Lower leg skin (tissue), 4 donors: ENCODE results near the gene CAMK2N1. TPM values are rescaled to one million over a fixed set of nuclear protein-coding genes. Genes with fewer than 3 reads are reported as not detected.
"Not testable (repeated sequence)": the region's sequence is repeated elsewhere in the genome, so short reads cannot be mapped to it uniquely, and the experiment has no call there.

ENCODE experiments used
- DNase-seq, 2 donors: peaks; one replicate each; pipeline ENCODE4 v3.0.0-alpha.2; 2019; ENCODE audit warnings: low spot score in 2 of 2
- H3K4me3 ChIP-seq: fragments of 200-600 bp; sonication (generic); 2 replicates; pipeline ENCODE4 v1.5.1; 2017; ENCODE audit warnings: mild to moderate bottlenecking, low read depth; ENCODE audit not compliant: poor library complexity, severe bottlenecking
- CTCF ChIP-seq, 3 donors: fragments of 450-650 bp; IDR thresholded peaks; one replicate each; pipeline ENCODE4 v1.5.1; 2016; ENCODE audit warnings: antibody characterized with exemption in 3 of 3, mild to moderate bottlenecking in 3 of 3, moderate library complexity in 2 of 3
- POLR2A ChIP-seq, 2 donors: fragments of 450-650 bp; IDR thresholded peaks; one replicate each; pipeline ENCODE4 v1.6.1; 2016 to 2017; ENCODE audit warnings: antibody characterized with exemption in 2 of 2, mild to moderate bottlenecking in 1 of 2, moderate library complexity in 1 of 2
- WGBS, 2 donors: methylation state at CpG; one replicate each; pipeline ENCODE4 v1.1.5; 2018; 5-methylcytosine and 5-hydroxymethylcytosine counted together
- intact Hi-C: fragments of 100-400 bp; cut with DNase I; formaldehyde crosslinking; loops from one replicate; pipeline ENCODE4 v1.15.0; 2023; ENCODE audit warnings: low total_unique reads
- total RNA-seq, 4 donors: library from RNA; depleted of rRNA; stranded (reverse); fragments of >200 nt; gene quantifications; one replicate each; pipeline ENCODE4 v1.1.0, GENCODE V29; 2016

The CAMK2N1 gene
- total RNA-seq, 4 donors from 2014 or later: 3.8 to 13.3 (median 8.4) TPM

GRCh38 chr1:20499718-20500117, 13.7 kb upstream of the CAMK2N1 start:
- no peak for TF ChIP-seq POLR2A (IDR thresholded peaks at IDR 0.05)
- no peak for DNase-seq
- no peak overlapping the region for H3K4me3 ChIP-seq
- 85 to 88% methylated on average over 14 of the region's 14 CpGs for WGBS, 2 donors
- intact Hi-C loops: loop anchor here (10.0 kb wide), 1 partner anchor 585 kb away; no protein-coding TSS in a partner anchor

GRCh38 chr1:20499105-20499504, 13.1 kb upstream of the CAMK2N1 start:
- TF ChIP-seq POLR2A (IDR thresholded peaks at IDR 0.05) (no peak), CTCF (IDR thresholded peaks at IDR 0.05) (no peak)
- DNase-seq: no peak
- WGBS, 2 donors: 88 to 93% methylated on average over 5 of the region's 5 CpGs
- no peak overlapping the region for H3K4me3 ChIP-seq
- intact Hi-C loops: loop anchor here (10.0 kb wide), 1 partner anchor 584 kb away; no protein-coding TSS in a partner anchor

GRCh38 chr1:20498116-20498515, 12.1 kb upstream of the CAMK2N1 start:
- no peak for TF ChIP-seq POLR2A (IDR thresholded peaks at IDR 0.05)
- DNase-seq: no peak
- 86 to 89% methylated on average over 7 of the region's 7 CpGs for WGBS, 2 donors

GRCh38 chr1:20497506-20497905, 11.5 kb upstream of the CAMK2N1 start:
- intact Hi-C loops: loop anchor here (10.0 kb wide), 1 partner anchor 583 kb away; no protein-coding TSS in a partner anchor
- TF ChIP-seq POLR2A (IDR thresholded peaks at IDR 0.05): no peak
- no peak for TF ChIP-seq CTCF (IDR thresholded peaks at IDR 0.05)
- DNase-seq: no peak
- no peak overlapping the region for H3K4me3 ChIP-seq
- WGBS, 2 donors: 70 to 77% methylated on average over 6 of the region's 6 CpGs

More at GRCh38 chr1:20498116-20498515, 12.1 kb upstream of the CAMK2N1 start:
- no peak overlapping the region for H3K4me3 ChIP-seq
- intact Hi-C loops: loop anchor here (10.0 kb wide), 1 partner anchor 583 kb away; no protein-coding TSS in a partner anchor

GRCh38 chr1:20496725-20497383, 10.8 kb upstream of the CAMK2N1 start:
- intact Hi-C loops: loop anchor here (10.0 kb wide), 1 partner anchor 582 kb away; no protein-coding TSS in a partner anchor
- H3K4me3 ChIP-seq, DNase-seq: not testable (repeated sequence)
- WGBS, 2 donors: 87 to 91% methylated on average over 12 of the region's 12 CpGs

GRCh38 chr1:20496241-20496661, 10.2 kb upstream of the CAMK2N1 start:
- intact Hi-C loops: loop anchor here (10.0 kb wide), 1 partner anchor 581 kb away; no protein-coding TSS in a partner anchor
- WGBS, 2 donors: 62 to 73% methylated on average over 8 of the region's 8 CpGs
- H3K4me3 ChIP-seq: no peak overlapping the region
- no peak for TF ChIP-seq POLR2A (IDR thresholded peaks at IDR 0.05)
- TF ChIP-seq CTCF (IDR thresholded peaks at IDR 0.05): no peak
- no peak for DNase-seq

- DNase-seq: no peak
- intact Hi-C loops: loop anchor here (10.0 kb wide), 1 partner anchor 581 kb away; no protein-coding TSS in a partner anchor
- no peak overlapping the region for H3K4me3 ChIP-seq
- TF ChIP-seq POLR2A (IDR thresholded peaks at IDR 0.05) (no peak), CTCF (IDR thresholded peaks at IDR 0.05) (no peak)
- WGBS, 2 donors: 84 to 95% methylated on average over 1 of the region's 1 CpG
Observed at GRCh38 chr1:20495661-20496060, 9.7 kb upstream of the CAMK2N1 start.
